Glutamatergic neuron (in vitro differentiated cells): ENCODE measurements around the gene PACSIN2. TPM values are rescaled to one million over a fixed set of nuclear protein-coding genes. Genes with fewer than 3 reads are reported as not detected.

Experiments
- DNase-seq: peaks from one replicate; pipeline ENCODE4 v3.0.0; 2022
- H3K27ac Mint-ChIP-seq: one replicate; pipeline ENCODE4 v1.8.0; 2020; ENCODE audit warnings: mild to moderate bottlenecking, mixed read lengths, inconsistent platforms; ENCODE audit not compliant: unreplicated experiment
- H3K27me3 Mint-ChIP-seq: one replicate; pipeline ENCODE4 v1.8.0; 2020; ENCODE audit warnings: mild to moderate bottlenecking, moderate library complexity, mixed read lengths, inconsistent platforms; ENCODE audit not compliant: unreplicated experiment
- H3K36me3 Mint-ChIP-seq: one replicate; pipeline ENCODE4 v1.8.0; 2020; ENCODE audit warnings: mild to moderate bottlenecking, mixed read lengths, inconsistent platforms; ENCODE audit not compliant: unreplicated experiment
- H3K4me1 Mint-ChIP-seq: one replicate; pipeline ENCODE4 v1.8.0; 2020; ENCODE audit warnings: mild to moderate bottlenecking, low read depth, mixed read lengths, inconsistent platforms; ENCODE audit not compliant: unreplicated experiment
- H3K4me3 Mint-ChIP-seq: one replicate; pipeline ENCODE4 v1.8.0; 2020; ENCODE audit warnings: mild to moderate bottlenecking, mixed read lengths, inconsistent platforms; ENCODE audit not compliant: unreplicated experiment
- H3K9me3 Mint-ChIP-seq: one replicate; pipeline ENCODE4 v1.8.0; 2020; ENCODE audit warnings: mild to moderate bottlenecking, moderate library complexity, mixed read lengths, inconsistent platforms; ENCODE audit not compliant: unreplicated experiment
- CTCF ChIP-seq: fragments of 200-600 bp; sonication (generic); IDR thresholded peaks from one replicate; pipeline ENCODE4 v1.5.0; 2021; ENCODE audit not compliant: partially characterized antibody, unreplicated experiment
- long read RNA-seq: library from polyadenylated mRNA; unstranded; transcript quantifications from one replicate; pipeline ENCODE4 v2.0.0, GENCODE V29; 2020; ENCODE audit not compliant: unreplicated experiment
- total RNA-seq: library from RNA; stranded (reverse); fragmentation: NEBNext Ultra II Directional; extraction: Animal tissue kit (Norgen Biotek cat#: 25700); gene quantifications from one replicate; pipeline ENCODE4 v1.2.1, GENCODE V29; 2021; ENCODE audit not compliant: unreplicated experiment

Gene PACSIN2
- 47.3 TPM for total RNA-seq
- long read RNA-seq, partial matches to known transcripts: 1 of 7 reads
- long read RNA-seq, other reads (novel, unspliced or antisense): 3 of 7 reads

GRCh38 chr22:43014869-43015676 lies at the start of gene PACSIN2:
Gene PACSIN2, minus strand, starts transcription at chr22:43015149. Its CDS starts 103,069 bp downstream, at chr22:42912080.
- Mint-ChIP-seq H3K27ac (peak within 1 kb of the TSS; percentile 68), H3K4me3 (peak within 1 kb of the TSS; percentile 90), H3K4me1 (peaks cover 8% of the 10 kb centered on the region), H3K36me3 (no peaks in the 10 kb centered on the region), H3K9me3 (peaks cover 11% of the 10 kb centered on the region), H3K27me3 (peaks cover 7% of the 10 kb centered on the region)
- peak; percentile 100 for DNase-seq
- TF ChIP-seq CTCF: no peak

GRCh38 chr22:43060183-43060582 lies 45.2 kb upstream of the PACSIN2 start:
- Mint-ChIP-seq H3K4me1 (no peaks in the 10 kb centered on the region), H3K4me3 (no peak overlapping the region), H3K36me3 (peaks cover 4% of the 10 kb centered on the region), H3K9me3 (no peaks in the 10 kb centered on the region), H3K27ac (no peak overlapping the region), H3K27me3 (no peaks in the 10 kb centered on the region)
- TF ChIP-seq CTCF: peak; percentile 88
- DNase-seq: peak; percentile 83

- no peak overlapping the region for H3K27ac Mint-ChIP-seq
- H3K9me3 Mint-ChIP-seq: peaks cover 1% of the 10 kb centered on the region
- no peaks in the 10 kb centered on the region for H3K4me1 Mint-ChIP-seq
- no peak for TF ChIP-seq CTCF
- no peaks in the 10 kb centered on the region for H3K36me3 Mint-ChIP-seq
- no peaks in the 10 kb centered on the region for H3K27me3 Mint-ChIP-seq
- DNase-seq: no peak
- no peak overlapping the region for H3K4me3 Mint-ChIP-seq
Observed at GRCh38 chr22:43057641-43058040, 42.7 kb upstream of the PACSIN2 start.

GRCh38 chr22:43053176-43053575 lies 38.2 kb upstream of the PACSIN2 start:
- DNase-seq: no peak

More at GRCh38 chr22:43053176-43053575, 38.2 kb upstream of the PACSIN2 start:
- Mint-ChIP-seq H3K36me3 (no peaks in the 10 kb centered on the region), H3K9me3 (peaks cover 1% of the 10 kb centered on the region), H3K4me3 (no peak overlapping the region), H3K4me1 (no peaks in the 10 kb centered on the region), H3K27ac (no peak overlapping the region), H3K27me3 (no peaks in the 10 kb centered on the region)
- peak; percentile 58 for TF ChIP-seq CTCF
